HL-60 (cell line): Measurements from ENCODE around the gene ATXN3L.

Experiments used
- DNase-seq, 2 experiments: peaks; one replicate each; pipeline ENCODE4 v3.0.0-alpha.2; 2010 to 2020; ENCODE audit warnings: low read depth in 1 of 2, low spot score in 1 of 2
- H3K27ac ChIP-seq: fragments of 250-450 bp; sonication (Bioruptor Pico); replicated peaks from 2 replicates; pipeline ENCODE4 v1.5.1; 2020; ENCODE audit warnings: mild to moderate bottlenecking, moderate library complexity
- H3K27me3 ChIP-seq: fragments of 250-450 bp; sonication (Bioruptor Pico); 2 replicates; pipeline ENCODE4 v1.5.1; 2021; ENCODE audit warnings: mild to moderate bottlenecking, moderate library complexity; ENCODE audit not compliant: insufficient read depth, poor library complexity, severe bottlenecking
- H3K4me3 ChIP-seq: replicated peaks from 2 replicates; pipeline ENCODE4 v1.5.1; 2011; ENCODE audit warnings: mild to moderate bottlenecking, control low read depth, low read length; ENCODE audit not compliant: insufficient read depth
- GABPA ChIP-seq: IDR thresholded peaks from 2 replicates; pipeline ENCODE4 v1.6.1; 2012; ENCODE audit warnings: low read depth
- POLR2AphosphoS5 ChIP-seq: IDR thresholded peaks from 2 replicates; pipeline ENCODE4 v1.6.1; 2012; ENCODE audit warnings: low read depth
- SPI1 ChIP-seq: IDR thresholded peaks from 2 replicates; pipeline ENCODE4 v1.6.1; 2012; ENCODE audit warnings: low read depth, mild to moderate bottlenecking, borderline replicate concordance
- TF ChIP-seq, protein P1 (sequence below): IDR thresholded peaks from one replicate; pipeline ENCODE4 v1.5.1; 2011; ENCODE audit warnings: low read length, control low read depth, inconsistent platforms; ENCODE audit not compliant: insufficient read depth
- TF ChIP-seq, protein P2 (sequence below): IDR thresholded peaks from 2 replicates; pipeline ENCODE4 v1.6.1; 2012; ENCODE audit warnings: low read depth; ENCODE audit not compliant: insufficient replicate concordance

Gene ATXN3L

DNA sequence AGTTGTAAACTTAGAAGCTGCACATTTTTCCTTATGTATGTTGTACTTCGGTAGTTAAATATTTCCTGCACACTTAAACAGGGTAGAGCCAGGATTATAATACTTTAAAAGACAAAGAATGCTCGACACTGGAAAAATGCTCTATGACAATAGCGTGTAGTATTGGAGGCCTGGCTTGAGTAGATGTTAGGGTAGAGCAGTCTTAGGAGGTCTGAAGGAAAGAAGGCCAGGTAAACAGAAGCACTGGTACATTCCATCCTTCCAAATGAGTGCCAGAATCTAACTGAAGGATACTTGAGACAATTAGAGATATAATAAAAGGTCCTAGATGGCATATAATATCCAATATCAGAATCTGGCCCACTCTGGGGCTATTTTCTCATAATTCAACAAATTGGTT, 42.3 kb downstream of the ATXN3L start:
- DNase-seq, result no peak
- TF ChIP-seq POLR2AphosphoS5 (no peak), GABPA (no peak), SPI1 (no peak)
- TF ChIP-seq, protein P1, sequence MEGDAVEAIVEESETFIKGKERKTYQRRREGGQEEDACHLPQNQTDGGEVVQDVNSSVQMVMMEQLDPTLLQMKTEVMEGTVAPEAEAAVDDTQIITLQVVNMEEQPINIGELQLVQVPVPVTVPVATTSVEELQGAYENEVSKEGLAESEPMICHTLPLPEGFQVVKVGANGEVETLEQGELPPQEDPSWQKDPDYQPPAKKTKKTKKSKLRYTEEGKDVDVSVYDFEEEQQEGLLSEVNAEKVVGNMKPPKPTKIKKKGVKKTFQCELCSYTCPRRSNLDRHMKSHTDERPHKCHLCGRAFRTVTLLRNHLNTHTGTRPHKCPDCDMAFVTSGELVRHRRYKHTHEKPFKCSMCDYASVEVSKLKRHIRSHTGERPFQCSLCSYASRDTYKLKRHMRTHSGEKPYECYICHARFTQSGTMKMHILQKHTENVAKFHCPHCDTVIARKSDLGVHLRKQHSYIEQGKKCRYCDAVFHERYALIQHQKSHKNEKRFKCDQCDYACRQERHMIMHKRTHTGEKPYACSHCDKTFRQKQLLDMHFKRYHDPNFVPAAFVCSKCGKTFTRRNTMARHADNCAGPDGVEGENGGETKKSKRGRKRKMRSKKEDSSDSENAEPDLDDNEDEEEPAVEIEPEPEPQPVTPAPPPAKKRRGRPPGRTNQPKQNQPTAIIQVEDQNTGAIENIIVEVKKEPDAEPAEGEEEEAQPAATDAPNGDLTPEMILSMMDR, result no peak
- TF ChIP-seq, protein P2, sequence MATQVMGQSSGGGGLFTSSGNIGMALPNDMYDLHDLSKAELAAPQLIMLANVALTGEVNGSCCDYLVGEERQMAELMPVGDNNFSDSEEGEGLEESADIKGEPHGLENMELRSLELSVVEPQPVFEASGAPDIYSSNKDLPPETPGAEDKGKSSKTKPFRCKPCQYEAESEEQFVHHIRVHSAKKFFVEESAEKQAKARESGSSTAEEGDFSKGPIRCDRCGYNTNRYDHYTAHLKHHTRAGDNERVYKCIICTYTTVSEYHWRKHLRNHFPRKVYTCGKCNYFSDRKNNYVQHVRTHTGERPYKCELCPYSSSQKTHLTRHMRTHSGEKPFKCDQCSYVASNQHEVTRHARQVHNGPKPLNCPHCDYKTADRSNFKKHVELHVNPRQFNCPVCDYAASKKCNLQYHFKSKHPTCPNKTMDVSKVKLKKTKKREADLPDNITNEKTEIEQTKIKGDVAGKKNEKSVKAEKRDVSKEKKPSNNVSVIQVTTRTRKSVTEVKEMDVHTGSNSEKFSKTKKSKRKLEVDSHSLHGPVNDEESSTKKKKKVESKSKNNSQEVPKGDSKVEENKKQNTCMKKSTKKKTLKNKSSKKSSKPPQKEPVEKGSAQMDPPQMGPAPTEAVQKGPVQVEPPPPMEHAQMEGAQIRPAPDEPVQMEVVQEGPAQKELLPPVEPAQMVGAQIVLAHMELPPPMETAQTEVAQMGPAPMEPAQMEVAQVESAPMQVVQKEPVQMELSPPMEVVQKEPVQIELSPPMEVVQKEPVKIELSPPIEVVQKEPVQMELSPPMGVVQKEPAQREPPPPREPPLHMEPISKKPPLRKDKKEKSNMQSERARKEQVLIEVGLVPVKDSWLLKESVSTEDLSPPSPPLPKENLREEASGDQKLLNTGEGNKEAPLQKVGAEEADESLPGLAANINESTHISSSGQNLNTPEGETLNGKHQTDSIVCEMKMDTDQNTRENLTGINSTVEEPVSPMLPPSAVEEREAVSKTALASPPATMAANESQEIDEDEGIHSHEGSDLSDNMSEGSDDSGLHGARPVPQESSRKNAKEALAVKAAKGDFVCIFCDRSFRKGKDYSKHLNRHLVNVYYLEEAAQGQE, result no peak

DNA sequence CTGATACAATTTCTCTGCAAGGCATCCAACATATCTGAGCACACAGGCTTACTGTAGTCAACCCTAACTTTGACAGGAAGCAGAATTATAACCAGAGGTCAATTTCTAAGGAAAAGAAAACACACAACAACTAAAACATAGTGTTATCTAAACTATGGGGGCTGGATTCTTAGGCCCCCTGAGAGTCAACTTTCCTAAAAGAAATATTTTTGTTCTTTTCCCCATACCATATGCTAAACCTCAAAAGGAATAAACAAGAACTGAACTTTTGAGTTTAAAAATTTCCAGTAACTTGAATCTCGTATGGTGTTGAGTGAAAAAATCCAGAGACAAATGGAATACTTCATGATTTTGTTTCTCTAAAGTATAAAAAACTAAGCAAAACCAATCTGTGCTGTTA, 42.9 kb downstream of the ATXN3L start:
- Histone ChIP-seq H3K4me3 (no peak overlapping the region), H3K27ac (no peak overlapping the region), H3K27me3 (no peaks in the 10 kb centered on the region)
- no peak for DNase-seq
- TF ChIP-seq, protein P1, result no peak
- TF ChIP-seq, protein P2, result no peak
- TF ChIP-seq GABPA, result no peak
- no peak for TF ChIP-seq POLR2AphosphoS5
- TF ChIP-seq SPI1, result no peak

More for the DNA sequence above, 42.3 kb downstream of the ATXN3L start:
- no peak overlapping the region for H3K27ac ChIP-seq
- H3K27me3 ChIP-seq, result no peaks in the 10 kb centered on the region
- no peak overlapping the region for H3K4me3 ChIP-seq

DNA sequence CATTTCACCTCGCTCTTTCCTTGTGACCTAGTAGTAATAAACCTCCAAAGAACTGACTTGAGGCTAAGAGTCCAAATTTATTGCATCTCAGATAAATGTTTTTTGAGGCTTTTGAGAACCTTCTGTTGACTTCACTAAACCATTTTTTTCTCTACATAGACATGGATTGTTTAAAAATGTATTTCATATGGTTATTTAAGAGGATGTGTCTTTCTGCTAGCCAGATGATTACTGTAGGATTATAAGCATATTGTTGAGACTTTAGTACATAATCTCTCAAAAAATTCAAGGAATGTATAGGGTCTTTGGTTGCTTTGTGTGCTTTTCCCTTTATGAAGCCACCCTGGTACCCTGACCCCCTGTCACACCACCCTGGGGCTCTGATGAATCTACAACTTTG, 44.8 kb downstream of the ATXN3L start:
- no peak for DNase-seq
- TF ChIP-seq SPI1, result no peak
- TF ChIP-seq, protein P1, result no peak
- TF ChIP-seq, protein P2, result no peak
- TF ChIP-seq GABPA, result no peak
- TF ChIP-seq POLR2AphosphoS5, result no peak
- Histone ChIP-seq H3K4me3 (no peak overlapping the region), H3K27ac (no peak overlapping the region), H3K27me3 (no peaks in the 10 kb centered on the region)
